Inflammatory macrophage treated with lipopolysaccharide for 1 hour (primary cell): ENCODE measurements around the gene TNFRSF19.
A peak's percentile ranks its signal among the peaks of the same experiment; 100 is the strongest.

Experiments used
- DNase-seq, 2 donors: peaks; one replicate each; pipeline ENCODE4 v3.0.0-alpha.2; 2020 to 2022

Gene TNFRSF19

DNA sequence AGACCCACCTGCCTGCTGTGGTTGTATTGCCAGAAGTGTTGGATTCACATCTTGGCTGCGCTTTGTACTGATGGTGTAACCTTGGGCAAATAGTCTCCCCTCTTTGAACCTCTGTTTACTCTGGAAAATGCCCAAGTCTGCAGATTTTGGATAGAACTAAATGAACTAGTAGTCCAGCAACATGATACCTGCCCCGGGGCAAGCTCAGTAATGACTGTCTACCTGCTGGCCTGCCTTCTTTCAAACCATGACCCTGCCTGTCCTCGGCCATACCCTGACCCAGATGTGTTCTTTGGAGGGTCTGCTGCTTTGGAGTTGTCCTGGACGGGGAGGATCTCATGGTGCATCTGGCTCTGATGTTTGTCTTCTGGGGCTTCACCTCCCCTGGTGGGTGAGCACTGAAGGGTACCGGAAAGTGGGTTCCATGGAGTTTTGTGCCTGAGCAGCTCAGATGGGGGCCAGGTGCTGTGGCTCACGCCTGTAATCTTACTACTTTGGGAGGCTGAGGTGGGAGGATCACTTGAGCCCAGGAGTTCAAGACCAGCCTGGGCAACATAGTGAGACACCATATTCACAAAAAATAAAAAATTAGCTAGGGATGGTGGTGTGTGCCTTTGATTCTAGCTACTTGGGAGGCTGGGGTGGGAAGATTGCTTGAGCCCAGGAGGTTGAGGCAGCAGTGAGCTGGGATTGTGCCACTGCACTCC lies 59.5 kb downstream of the TNFRSF19 start:
- DNase-seq, result no peak

DNA sequence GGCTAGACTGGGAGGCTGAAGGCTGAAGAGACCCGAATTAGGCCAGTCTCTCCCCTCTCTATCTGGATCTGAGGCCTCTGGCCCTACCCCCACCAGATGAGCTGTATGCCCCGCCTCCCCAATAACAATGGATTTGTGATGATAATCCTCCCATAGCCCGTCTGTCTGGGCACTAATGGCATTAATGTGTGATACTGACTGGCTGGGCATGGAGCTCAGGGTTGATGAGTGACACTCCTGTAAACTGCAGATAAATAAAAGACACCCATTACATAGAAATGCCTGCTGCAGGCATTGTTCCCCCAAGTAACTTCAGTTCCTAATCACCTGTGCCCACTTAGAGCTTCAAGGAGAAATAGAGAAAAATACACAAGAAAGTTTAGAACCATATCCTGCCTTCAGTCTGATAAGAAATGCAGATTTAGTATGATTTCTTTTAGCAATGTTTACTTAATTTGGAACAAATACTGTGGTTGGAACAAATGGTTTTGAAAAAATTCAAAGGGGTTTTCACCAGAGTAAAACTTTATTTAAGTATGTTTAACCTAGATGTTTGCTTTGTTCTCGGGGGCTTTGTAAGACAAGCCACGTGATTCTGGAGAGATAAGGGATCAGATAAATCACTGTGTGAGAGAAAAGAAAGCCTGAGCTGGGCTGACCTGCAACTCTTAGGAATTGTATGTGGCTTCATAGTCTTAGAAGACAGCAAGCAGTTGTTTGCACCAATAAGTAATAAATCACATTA lies 60.3 kb downstream of the TNFRSF19 start:
- no peak for DNase-seq

DNA sequence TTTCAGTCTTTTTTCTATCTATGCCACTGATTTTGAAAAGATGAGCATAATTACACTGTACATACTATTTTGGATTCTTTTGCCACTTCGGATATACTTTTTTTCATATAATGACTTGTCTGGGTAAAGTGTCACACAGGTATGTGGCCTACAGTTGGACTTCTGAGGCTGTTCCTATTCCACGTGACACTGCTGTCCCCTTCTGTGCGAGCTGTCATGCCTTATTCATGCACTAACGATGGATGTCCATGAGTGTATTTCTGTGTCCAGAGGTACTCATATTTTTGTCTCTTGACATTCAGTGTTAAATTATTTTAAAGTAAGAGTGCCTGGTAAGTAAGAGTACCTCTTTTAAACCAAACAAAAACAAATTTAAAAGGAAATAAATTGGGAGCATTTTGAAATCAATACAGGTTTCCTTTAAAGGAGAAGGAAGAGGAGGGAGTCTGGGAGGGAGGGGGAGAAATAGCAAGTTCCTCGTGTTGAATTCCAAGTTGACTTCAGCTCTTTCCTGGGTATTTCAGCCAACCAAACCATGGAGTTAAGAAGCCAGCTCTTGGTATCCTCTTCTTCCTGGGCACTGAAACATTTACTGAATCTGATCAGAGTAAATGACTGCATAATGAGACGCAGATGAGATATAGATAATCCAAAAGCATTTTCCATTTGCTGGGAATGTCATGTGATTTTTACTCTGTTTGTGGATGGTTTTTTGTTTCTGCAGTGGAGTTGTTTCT lies 61.3 kb downstream of the TNFRSF19 start:
- DNase-seq, result no peak

DNA sequence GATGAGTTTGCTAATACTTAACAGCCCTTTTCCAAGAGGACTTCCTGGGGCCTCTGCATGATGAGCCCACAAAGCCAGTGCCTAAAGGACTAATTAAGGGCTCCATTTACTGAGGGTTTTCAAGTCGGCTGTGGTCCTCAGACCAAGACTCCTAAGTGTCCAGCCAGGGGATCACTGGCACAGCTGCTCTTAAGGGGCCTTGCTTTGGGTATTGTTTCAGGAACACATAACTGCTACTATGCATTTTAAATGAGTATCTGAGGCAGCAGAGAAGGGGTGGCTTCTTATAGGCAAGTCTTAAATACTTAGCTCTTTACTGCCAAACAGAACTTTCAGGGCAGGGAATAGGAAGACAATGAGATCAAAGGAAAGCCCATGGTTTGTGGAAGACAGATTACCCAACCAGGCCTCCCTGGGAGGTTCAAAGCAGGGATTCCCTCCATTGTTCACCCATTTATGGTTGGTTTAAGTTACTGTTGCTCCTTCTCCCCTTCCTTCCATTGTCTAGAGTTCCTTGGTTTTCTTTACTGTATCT lies 61.9 kb downstream of the TNFRSF19 start:
- no peak for DNase-seq

GRCh38 chr13:23632741-23633140 lies 62.5 kb downstream of the TNFRSF19 start:
- DNase-seq, result no peak

- no peak for DNase-seq
Observed at GRCh38 chr13:23634897-23635296, 64.7 kb downstream of the TNFRSF19 start.

GRCh38 chr13:23636360-23636759 lies 66.1 kb downstream of the TNFRSF19 start:
- no peak for DNase-seq

DNA sequence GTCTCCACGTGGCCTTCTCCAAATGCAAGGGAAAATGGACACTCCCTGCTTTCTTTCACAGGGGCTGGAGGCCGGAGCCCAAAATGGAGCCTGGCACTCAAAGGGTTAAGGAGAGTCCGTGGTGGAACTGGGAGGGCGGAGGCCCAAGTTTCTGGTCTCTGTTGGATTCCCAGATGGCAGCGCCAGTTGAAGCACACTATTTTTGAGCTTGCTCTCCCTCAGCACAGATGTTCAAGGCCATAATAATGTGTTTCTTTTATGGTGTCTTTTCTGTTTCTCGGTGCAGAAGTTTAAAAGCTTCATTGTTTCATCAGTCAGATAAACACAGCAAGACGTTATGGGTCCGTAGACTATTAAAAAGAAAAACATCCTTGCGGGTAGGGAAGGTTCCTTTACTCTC lies 67.6 kb downstream of the TNFRSF19 start:
- no peak for DNase-seq

GRCh38 chr13:23639674-23640073 lies 69.5 kb downstream of the TNFRSF19 start:
- DNase-seq, result no peak

DNA sequence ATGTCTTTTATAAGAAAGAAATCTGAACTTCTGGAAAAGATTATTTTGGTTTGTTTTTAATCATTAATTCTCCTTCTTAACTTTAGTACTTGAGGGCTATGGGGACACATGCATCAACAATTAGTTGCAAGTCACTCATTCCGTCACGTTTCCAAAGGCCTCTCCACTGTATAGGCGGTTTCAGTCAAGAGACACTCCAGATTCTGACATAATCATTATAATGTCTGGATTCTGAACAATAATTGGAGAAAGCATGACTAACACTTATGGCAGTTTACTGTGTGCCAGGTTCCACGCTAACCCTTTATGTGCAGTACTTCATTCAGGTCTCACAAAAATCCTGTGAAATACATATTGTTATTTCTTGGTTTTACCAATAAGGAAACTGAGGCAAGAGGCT lies 71.9 kb downstream of the TNFRSF19 start:
- no peak for DNase-seq

- no peak for DNase-seq
Observed at GRCh38 chr13:23643338-23644125, 73.3 kb downstream of the TNFRSF19 start.

DNA sequence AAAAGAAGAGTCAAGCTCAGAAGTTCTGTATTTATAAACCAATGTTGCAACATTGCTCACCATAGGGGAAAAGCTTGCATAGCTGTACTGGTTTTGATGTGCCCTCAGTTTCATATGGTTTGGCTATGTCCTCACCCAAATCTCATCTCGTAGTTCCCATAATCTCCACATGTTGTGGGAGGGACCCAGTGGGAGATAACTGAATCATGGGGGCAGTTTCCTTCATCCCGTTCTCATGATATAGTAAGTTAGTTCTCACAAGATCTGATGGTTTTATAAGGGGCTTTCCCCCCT lies 73.9 kb downstream of the TNFRSF19 start:
- DNase-seq, result peak in 1 of 2 donors; percentile 13

DNA sequence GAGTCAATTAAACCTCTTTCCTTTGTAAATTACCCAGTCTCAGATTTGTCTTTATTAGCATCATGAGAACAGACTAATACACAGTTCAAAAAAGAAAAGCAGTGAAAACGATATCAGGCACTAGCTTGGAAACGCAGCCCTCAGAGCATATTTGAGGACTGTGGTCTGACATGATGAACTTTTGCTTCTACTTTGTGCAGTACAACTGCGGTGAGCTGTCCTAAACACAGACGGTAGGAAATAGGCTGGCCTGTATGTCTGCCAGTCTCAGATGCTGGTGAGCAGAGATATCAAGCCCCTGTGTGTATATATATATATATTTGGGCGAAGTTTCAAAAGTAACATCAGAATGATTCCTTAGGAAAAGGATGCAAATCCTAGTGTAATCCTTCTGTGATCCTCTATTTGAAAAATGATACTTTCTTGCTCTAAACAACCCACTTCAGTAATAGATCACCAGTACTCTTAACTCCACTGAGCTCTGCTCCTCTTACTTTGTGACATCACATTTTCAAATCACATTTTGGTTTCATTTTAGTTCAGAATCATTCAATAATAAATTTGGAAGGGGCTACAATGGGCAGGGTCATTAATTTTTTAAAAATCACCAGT lies 74.4 kb downstream of the TNFRSF19 start:
- no peak for DNase-seq

DNA sequence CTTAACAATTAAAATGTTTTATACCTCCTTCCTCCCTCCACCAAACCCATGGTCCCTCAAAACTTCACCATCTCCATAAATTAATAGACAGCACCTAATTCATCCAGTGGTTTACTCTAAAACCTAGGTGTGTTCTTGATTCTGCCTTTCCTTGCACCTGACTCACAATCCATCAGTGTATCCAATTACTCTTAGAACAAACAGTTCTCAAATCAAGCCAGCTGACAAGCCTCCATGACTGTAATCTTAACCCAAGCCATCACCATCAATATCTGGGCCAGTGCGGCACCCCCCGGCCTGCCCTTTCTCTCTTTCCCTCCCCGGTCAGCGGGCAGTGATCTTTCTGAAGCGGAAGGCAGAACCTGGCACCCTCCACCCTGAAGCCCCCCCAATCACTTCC lies 75.6 kb downstream of the TNFRSF19 start:
- no peak for DNase-seq

- no peak for DNase-seq
Observed at GRCh38 chr13:23651439-23651838, 81.2 kb downstream of the TNFRSF19 start.

DNA sequence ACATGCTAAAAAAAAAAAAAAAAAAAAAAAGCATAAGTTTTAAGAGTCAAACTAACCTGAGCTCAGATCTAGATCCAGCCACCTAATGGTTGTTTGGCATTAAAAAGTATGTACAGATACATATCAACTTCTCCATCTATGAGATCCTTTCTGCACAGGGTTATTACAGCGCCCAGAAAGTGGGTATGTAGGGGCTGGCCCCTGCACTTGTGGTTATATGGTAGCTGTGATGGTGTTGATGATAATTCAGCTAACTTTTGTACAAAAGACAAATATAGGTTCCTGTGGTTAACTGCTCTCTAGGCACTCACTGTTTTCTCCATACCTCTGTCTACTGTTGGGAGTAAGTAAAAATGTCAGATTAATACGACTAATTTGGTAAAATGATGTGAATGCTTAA lies 81.7 kb downstream of the TNFRSF19 start:
- no peak for DNase-seq

DNA sequence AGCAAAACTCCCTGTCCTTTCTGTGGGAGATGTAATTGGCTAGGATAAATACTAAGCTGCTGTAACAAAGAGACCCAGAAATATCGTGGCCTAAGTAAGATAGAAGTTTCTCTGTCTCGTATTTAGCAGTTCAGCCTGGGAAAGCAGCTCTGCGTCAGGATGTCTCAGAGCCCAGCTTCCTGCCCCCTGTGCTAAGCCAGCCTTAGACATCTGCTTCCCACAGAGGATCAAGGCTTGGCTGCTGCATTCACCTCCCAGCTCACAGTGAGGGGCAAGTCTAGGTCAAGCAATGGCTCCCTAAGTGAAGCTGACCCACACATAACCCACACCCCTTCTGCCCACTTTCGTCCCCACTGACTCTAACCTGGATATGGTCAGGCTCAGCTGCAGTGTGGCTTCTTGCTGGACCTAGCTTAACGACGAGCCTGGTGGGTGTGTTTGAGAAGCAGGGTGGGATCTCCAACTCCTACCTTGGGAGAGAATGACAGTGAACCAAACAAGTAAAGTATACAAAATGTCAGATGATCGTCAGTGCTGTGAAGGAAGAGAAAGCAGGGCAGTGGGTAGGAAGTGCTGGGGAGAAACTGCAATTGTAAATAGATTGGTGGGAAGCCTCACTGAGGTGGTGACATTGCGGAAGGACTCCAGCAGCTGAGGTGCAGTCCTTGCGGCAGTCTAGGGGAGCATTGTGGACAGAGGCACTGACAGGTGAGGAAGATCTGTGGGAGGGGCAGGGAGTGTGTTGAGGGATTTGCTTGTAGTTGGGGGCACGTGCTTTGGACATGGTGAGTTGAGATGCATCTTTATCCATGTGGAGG lies 82.9 kb downstream of the TNFRSF19 start:
- no peak for DNase-seq

GRCh38 chr13:23654111-23655110 lies 84.2 kb downstream of the TNFRSF19 start:
- DNase-seq, result no peak

- no peak for DNase-seq
Observed at GRCh38 chr13:23655321-23655720, 85.1 kb downstream of the TNFRSF19 start.

DNA sequence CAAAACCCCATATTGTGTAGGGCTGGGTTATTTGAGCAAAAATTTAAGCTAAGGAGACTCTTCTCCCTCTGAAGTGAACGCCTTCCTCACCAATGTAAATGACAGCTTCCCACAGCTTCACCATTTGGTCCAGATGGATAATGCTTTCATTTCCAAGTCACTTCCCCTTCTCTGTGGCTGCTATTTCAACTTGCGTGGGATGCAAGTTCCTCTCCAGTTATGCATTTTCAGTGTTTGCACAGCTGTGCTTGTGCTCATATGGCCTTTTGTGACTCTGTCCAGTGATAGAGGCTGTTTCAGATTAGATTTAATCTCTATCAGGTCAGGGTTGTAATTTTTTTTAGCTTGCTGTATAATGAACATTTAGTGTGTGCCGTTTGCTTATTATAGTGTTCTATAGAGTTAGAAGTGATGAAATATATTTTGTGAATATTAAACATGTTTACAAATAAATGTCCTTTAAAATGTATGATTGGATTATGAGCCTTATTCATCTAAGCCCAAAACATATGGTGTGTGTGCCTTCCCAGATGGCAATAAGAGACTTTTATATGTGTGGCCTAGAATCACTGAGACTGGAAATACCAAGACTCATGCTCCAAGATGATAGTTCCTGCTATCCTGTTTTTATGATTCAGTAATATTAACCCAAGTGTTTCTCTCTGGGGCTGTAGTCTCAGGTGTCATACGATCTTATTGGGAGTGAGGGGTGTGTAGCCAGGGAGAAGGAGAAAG lies 86.6 kb downstream of the TNFRSF19 start:
- peak; percentile 79 to 90 for DNase-seq
